Upper lobe of right lung (tissue), 1 donor: ENCODE data around the gene GALK2. TPM values are rescaled to one million over a fixed set of nuclear protein-coding genes. Genes with fewer than 3 reads are reported as not detected.

ENCODE experiments used
- ATAC-seq: fragments of 200-7000 bp; cut with Tn5 transposase; one replicate; pipeline ENCODE4 v1.9.1; 2020; ENCODE audit warnings: mild to moderate bottlenecking, moderate library complexity
- DNase-seq: peaks from one replicate; pipeline ENCODE4 v3.0.0-alpha.2; 2020
- H3K27ac ChIP-seq: fragments of 200-600 bp; one replicate; pipeline ENCODE4 v1.8.0; 2022
- H3K27me3 ChIP-seq: fragments of 200-600 bp; one replicate; pipeline ENCODE4 v1.8.0; 2022; ENCODE audit warnings: mild to moderate bottlenecking
- H3K36me3 ChIP-seq: fragments of 200-600 bp; one replicate; pipeline ENCODE4 v1.8.0; 2022
- H3K4me1 ChIP-seq: fragments of 200-600 bp; one replicate; pipeline ENCODE4 v1.8.0; 2022
- H3K4me3 ChIP-seq: fragments of 200-600 bp; one replicate; pipeline ENCODE4 v1.8.0; 2022; ENCODE audit warnings: mild to moderate bottlenecking
- H3K9me3 ChIP-seq: fragments of 200-600 bp; one replicate; pipeline ENCODE4 v1.8.0; 2022
- CTCF ChIP-seq: fragments of 200-600 bp; IDR thresholded peaks from one replicate; pipeline ENCODE4 v1.8.0; 2022; ENCODE audit warnings: antibody characterized with exemption
- intact Hi-C: fragments of 100-400 bp; cut with DNase I; formaldehyde crosslinking; loops from one replicate; pipeline ENCODE4 v1.11.0; 2022
- total RNA-seq: library from RNA; stranded (reverse); fragmentation: NEBNext Ultra II Directional; extraction: Animal tissue kit (Norgen Biotek cat#: 25700); gene quantifications from one replicate; pipeline ENCODE4 v1.2.1, GENCODE V29; 2021
- donor health status: DM: no; HTN: yes; CAD: no; lungs with severe emphysema.

Gene GALK2
- total RNA-seq, 1 donor from 2014 or later = 38.2 TPM

- no peak for DNase-seq
Measured at GRCh38 chr15:49282366-49282765, 112.3 kb downstream of the GALK2 start.

GRCh38 chr15:49286649-49287404 is 116.8 kb downstream of the GALK2 start:
- Histone ChIP-seq H3K27ac (no peak overlapping the region), H3K4me3 (no peak overlapping the region), H3K36me3 (peaks cover 31% of the 10 kb centered on the region), H3K27me3 (no peaks in the 10 kb centered on the region), H3K4me1 (no peaks in the 10 kb centered on the region), H3K9me3 (no peaks in the 10 kb centered on the region)
- intact Hi-C loops = no loop called here
- ATAC-seq = no peak
- DNase-seq = no peak
- no peak for TF ChIP-seq CTCF

More at GRCh38 chr15:49282366-49282765, 112.3 kb downstream of the GALK2 start:
- no peak for TF ChIP-seq CTCF
- ATAC-seq = no peak
- no peak overlapping the region for H3K27ac ChIP-seq
- no peak overlapping the region for H3K4me3 ChIP-seq
- intact Hi-C loops = no loop called here
- H3K9me3 ChIP-seq = no peaks in the 10 kb centered on the region
- H3K36me3 ChIP-seq = peaks cover 36% of the 10 kb centered on the region
- H3K4me1 ChIP-seq = no peaks in the 10 kb centered on the region
- H3K27me3 ChIP-seq = no peaks in the 10 kb centered on the region

DNA sequence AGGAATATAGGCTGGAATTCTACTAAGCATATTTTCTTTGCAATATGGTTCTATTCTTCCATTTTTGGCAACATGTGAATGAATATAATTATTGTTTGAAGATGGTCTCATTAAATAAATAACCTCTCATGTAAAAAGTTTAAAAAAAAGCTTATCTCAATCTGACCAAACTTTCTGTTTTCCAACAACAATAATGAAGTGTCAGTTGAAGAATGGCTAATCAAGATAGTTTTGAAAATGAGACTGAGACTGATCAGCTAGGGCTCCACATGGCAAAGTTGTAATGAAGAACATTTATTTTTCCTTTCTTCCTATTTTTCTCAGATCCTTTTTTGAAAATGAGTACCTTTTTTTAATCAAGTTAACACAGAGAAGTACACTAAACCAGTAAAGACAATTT is 117.4 kb downstream of the GALK2 start:
- no peak for TF ChIP-seq CTCF
- no peak for ATAC-seq
- Histone ChIP-seq H3K27ac (no peak overlapping the region), H3K9me3 (no peaks in the 10 kb centered on the region), H3K27me3 (no peaks in the 10 kb centered on the region), H3K36me3 (peaks cover 31% of the 10 kb centered on the region), H3K4me3 (no peak overlapping the region), H3K4me1 (no peaks in the 10 kb centered on the region)
- intact Hi-C loops = no loop called here
- DNase-seq = no peak

DNA sequence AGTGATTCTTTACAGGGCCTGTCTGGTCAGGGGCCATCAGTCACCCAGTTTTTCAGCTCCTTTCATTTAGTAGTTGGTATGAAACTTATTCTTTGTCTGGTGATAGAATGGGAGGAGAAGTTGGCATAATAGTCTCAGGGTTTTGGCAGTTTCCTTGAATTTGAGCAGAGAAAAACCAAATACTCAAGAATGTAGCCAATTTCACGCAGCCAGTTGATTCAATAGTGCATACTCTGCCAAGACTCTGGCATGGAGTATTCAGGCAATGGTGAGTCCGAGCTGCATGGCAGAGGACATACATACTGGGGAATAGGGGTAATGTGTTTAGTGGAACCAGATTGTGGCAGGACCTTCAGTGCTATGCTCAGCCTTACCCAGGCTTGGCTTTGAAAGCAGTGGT is 118.3 kb downstream of the GALK2 start:
- no peak for TF ChIP-seq CTCF
- Histone ChIP-seq H3K27me3 (no peaks in the 10 kb centered on the region), H3K9me3 (no peaks in the 10 kb centered on the region), H3K4me3 (no peak overlapping the region), H3K4me1 (no peaks in the 10 kb centered on the region), H3K36me3 (peaks cover 38% of the 10 kb centered on the region), H3K27ac (no peak overlapping the region)
- no peak for DNase-seq
- no peak for ATAC-seq
- intact Hi-C loops = no loop called here

- no peak for TF ChIP-seq CTCF
- no peaks in the 10 kb centered on the region for H3K27me3 ChIP-seq
- no peak for DNase-seq
- no peak overlapping the region for H3K4me3 ChIP-seq
- H3K36me3 ChIP-seq = peaks cover 26% of the 10 kb centered on the region
- ATAC-seq = no peak
- H3K9me3 ChIP-seq = no peaks in the 10 kb centered on the region
- H3K27ac ChIP-seq = no peak overlapping the region
- no peaks in the 10 kb centered on the region for H3K4me1 ChIP-seq
- intact Hi-C loops = no loop called here
Measured at GRCh38 chr15:49290191-49290590, 120.1 kb downstream of the GALK2 start.

GRCh38 chr15:49293941-49294340 is 123.9 kb downstream of the GALK2 start:
- no peak for ATAC-seq
- no peak for TF ChIP-seq CTCF

More at GRCh38 chr15:49293941-49294340, 123.9 kb downstream of the GALK2 start:
- intact Hi-C loops = no loop called here
- H3K4me1 ChIP-seq = no peaks in the 10 kb centered on the region
- H3K27ac ChIP-seq = no peak overlapping the region
- H3K36me3 ChIP-seq = peaks cover 20% of the 10 kb centered on the region
- no peak overlapping the region for H3K4me3 ChIP-seq
- H3K27me3 ChIP-seq = no peaks in the 10 kb centered on the region
- no peaks in the 10 kb centered on the region for H3K9me3 ChIP-seq
- DNase-seq = no peak
